PFSK-1 (cell line): Measurements from ENCODE around the gene ZSCAN5A.

Experiments used
- FOXP2 ChIP-seq: optimal IDR thresholded peaks from 2 replicates; pipeline ENCODE3; 2011; ENCODE audit warnings: borderline replicate concordance, control low read depth, inconsistent platforms; ENCODE audit not compliant: insufficient read depth; ENCODE audit errors: extremely low read length, extremely low read depth
- POLR2AphosphoS5 ChIP-seq: IDR thresholded peaks from 2 replicates; pipeline ENCODE4 v1.6.1; 2012; ENCODE audit warnings: low read depth, mild to moderate bottlenecking, control low read depth, low read length, moderate library complexity
- SIN3A ChIP-seq: IDR thresholded peaks from 2 replicates; pipeline ENCODE4 v1.6.1; 2012; ENCODE audit warnings: mild to moderate bottlenecking, low read length, moderate library complexity, borderline replicate concordance; ENCODE audit not compliant: insufficient read depth
- TAF1 ChIP-seq: IDR thresholded peaks from 2 replicates; pipeline ENCODE4 v1.6.1; 2012; ENCODE audit warnings: low read length, control low read depth, borderline replicate concordance; ENCODE audit not compliant: insufficient read depth
- TF ChIP-seq, protein P1 (sequence below), 2 experiments: IDR thresholded peaks; 2 replicates each; pipeline versions ENCODE4 v1.6.1 to v1.8.0; 2011 to 2012; ENCODE audit warnings: low read depth in 2 of 2, low read length in 2 of 2, control low read depth in 1 of 2, inconsistent platforms in 1 of 2, mild to moderate bottlenecking in 1 of 2, moderate library complexity in 1 of 2; ENCODE audit not compliant: insufficient read depth in 1 of 2

The ZSCAN5A gene

DNA sequence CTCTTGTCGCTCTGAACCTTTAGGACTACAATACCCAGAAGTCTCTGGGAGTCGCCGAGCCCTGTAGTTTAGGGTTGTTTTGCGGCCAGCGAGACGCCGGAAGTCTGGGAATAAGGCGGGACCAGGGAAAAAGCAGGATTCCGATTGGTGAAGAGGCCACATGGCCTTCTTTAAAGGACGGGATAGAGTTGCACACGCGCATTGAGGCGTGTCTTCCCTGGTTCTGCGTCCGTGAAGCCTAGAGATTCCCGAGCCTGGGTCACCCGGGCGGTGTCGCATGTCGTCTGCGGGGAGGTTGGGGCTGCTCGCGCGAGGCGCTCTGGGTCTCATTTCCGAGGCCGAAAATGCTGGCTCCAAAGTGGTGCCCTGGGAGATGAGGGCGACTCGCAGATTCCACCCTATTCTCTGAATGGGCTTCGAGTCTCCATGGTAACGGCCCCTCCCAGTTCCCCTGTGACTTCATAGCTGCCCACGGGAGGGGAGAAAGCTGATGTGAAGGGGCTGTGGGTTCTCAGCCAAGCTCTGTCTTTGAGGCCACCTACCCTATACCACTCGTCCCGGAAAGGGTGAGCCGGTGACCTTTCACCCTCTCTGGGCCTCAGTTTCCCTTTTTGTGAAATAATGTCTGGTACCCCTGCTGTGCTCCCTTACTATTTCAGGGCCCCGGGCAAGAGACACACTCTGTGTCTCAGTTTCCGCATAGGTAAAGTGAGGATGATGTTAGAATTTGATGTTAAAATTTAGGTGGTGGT lies 614 bp upstream of the ZSCAN5A start:
- TF ChIP-seq SIN3A: 0 out of 2 replicates have a peak, but pooled peaks have one; percentile 45
- TF ChIP-seq POLR2AphosphoS5: no peak; the same call in 1 of the 2 replicates

DNA sequence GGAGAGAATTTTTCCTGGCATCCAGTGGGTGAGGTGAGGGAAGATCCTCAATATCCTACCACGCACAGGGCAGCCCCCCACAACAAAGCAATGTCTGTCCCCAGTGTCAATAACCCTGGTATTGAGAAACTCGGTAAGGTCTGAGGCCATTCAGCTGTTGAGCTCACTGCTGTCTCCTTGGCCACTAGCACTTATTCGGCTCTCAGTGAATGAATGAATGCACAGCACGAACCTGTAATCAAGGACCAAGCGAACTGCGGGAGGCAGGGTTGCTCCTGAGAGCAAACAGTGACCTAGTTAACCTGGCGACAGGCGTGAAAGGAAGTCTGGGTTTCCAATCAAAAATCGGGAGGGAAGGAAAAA lies 640 bp downstream of the ZSCAN5A start:
- 0 out of 2 replicates have a peak, but pooled peaks have one; percentile 20 for TF ChIP-seq SIN3A
- TF ChIP-seq TAF1: no peak
- TF ChIP-seq, protein P1, sequence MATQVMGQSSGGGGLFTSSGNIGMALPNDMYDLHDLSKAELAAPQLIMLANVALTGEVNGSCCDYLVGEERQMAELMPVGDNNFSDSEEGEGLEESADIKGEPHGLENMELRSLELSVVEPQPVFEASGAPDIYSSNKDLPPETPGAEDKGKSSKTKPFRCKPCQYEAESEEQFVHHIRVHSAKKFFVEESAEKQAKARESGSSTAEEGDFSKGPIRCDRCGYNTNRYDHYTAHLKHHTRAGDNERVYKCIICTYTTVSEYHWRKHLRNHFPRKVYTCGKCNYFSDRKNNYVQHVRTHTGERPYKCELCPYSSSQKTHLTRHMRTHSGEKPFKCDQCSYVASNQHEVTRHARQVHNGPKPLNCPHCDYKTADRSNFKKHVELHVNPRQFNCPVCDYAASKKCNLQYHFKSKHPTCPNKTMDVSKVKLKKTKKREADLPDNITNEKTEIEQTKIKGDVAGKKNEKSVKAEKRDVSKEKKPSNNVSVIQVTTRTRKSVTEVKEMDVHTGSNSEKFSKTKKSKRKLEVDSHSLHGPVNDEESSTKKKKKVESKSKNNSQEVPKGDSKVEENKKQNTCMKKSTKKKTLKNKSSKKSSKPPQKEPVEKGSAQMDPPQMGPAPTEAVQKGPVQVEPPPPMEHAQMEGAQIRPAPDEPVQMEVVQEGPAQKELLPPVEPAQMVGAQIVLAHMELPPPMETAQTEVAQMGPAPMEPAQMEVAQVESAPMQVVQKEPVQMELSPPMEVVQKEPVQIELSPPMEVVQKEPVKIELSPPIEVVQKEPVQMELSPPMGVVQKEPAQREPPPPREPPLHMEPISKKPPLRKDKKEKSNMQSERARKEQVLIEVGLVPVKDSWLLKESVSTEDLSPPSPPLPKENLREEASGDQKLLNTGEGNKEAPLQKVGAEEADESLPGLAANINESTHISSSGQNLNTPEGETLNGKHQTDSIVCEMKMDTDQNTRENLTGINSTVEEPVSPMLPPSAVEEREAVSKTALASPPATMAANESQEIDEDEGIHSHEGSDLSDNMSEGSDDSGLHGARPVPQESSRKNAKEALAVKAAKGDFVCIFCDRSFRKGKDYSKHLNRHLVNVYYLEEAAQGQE (IDR thresholded peaks at IDR 0.05; ENCODE audit: insufficient read depth in 1 of 2, low read depth in 2 of 2, low read length in 2 of 2): no peak
- no peak for TF ChIP-seq POLR2AphosphoS5

DNA sequence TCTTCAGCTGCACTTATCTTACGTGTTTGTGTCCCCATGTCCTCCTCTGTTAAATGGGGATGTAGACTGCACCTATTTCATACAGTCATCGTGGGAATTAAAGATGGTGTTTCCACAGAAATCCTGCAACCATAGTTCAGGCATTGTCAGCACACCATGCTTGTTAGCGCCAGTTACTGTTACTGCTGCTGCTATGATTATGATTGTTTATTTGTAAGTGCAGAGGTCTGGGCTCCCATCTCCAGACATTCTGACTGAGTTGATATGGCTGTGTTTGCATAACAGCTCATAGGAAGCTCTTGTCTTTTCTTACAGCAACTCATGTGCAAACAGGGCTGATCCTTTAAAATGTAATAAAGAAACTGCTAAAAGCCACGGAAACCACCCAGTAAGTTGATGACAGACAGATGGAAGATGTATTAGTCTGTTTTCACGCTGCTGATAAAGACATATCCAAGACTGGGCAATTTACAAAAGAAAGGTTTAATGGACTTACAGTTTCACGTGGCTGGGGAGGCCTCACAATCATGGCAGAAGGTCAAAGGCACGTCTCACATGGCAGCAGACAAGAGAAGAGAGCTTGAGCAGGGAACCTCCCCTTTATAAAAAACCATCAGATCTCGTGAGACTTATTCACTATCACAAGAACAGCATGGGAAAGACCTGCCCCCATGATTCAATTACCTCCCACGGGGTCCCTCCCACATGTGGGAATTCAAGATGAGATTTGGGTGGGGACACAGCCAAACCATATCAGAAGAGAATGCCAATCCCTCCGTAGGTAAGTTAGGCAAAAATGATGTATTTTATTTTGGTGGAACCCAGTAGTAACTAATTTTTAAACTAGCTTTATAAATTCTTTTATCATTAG lies 1.6 kb downstream of the ZSCAN5A start:
- TF ChIP-seq SIN3A (no peak), TAF1 (no peak)

DNA sequence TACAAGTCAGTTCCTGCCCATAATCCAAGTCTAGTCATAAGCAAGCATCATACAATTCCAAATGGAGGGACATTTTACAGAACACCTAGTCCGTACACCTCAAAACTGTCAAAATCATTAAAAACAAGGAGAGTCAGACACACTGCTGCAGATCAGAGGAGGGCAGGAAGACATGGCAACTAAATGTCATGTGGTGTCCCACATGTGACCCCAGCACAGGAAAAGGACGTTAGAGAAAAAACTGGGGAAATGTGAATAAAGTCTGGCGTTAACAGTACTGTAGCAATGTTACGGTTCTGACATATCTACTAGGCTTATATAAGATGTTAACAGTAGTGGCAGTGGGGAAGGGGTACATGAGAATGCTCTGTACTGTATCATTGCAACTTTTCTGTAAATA lies 2.3 kb downstream of the ZSCAN5A start:
- TF ChIP-seq TAF1 (no peak), POLR2AphosphoS5 (no peak), SIN3A (no peak), FOXP2 (no peak)
- TF ChIP-seq, protein P1 (IDR thresholded peaks at IDR 0.05; ENCODE audit: insufficient read depth in 1 of 2, low read depth in 2 of 2, low read length in 2 of 2): no peak

DNA sequence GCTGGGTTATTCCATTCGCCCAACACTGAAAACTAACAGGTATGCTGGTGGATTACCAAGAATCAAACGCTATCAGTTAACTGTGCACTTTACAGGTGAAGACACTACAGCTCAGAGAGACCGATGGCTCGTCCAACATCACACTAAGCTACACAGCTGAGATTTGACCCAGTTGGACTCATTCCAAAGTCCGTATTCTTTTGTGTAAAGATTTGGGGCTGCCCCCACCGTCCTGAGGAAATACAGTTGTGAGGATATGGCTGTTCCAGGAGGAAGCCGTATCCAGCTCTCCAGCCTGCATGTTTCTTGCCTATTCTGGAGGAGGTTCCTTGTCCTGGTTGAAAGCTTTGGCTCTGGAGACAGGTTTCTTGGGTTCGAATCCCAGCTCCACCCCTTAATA lies 4.2 kb downstream of the ZSCAN5A start:
- no peak for TF ChIP-seq TAF1
- TF ChIP-seq SIN3A: no peak
- TF ChIP-seq, protein P1 (IDR thresholded peaks at IDR 0.05; ENCODE audit: insufficient read depth in 1 of 2, low read depth in 2 of 2, low read length in 2 of 2): no peak
- no peak for TF ChIP-seq POLR2AphosphoS5
- no peak for TF ChIP-seq FOXP2

DNA sequence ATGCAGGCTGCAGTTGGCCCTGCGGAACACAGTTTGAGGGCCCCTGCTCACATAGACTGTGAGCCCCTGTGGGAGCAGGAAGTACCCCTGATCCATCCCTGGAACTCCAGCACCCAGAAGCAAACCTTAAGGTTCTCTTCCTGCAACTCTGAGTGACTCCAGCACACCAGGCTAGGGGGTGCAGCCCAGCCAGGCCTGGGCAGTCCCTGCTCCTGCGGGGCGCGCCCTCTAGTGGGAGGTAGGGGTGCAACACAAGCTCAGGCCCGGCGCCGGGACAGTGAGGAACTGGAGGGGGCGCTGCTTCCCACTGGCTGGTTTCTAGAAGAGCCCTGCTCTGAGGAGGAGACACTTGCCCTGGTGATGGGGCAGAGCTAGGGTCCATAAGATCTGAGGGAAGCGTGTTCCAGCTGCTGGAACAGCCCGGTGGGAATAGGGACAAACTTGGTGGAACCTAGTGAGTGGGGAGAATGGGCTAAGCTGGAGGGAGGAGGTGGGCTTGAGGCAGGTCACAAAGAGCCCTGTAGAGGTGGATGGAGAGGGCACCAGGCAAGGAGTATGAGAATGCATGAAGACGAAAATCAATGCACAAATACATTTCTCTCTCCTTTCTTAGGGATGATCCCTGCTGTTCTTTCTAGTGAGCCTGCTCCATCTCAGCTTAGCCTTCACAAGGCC lies 5.0 kb downstream of the ZSCAN5A start:
- TF ChIP-seq FOXP2: no peak
- TF ChIP-seq TAF1: no peak
- no peak for TF ChIP-seq POLR2AphosphoS5
- no peak for TF ChIP-seq SIN3A
- TF ChIP-seq, protein P1 (IDR thresholded peaks at IDR 0.05; ENCODE audit: insufficient read depth in 1 of 2, low read depth in 2 of 2, low read length in 2 of 2): no peak
